HepG2 (cell line): Measurements from ENCODE around the gene DCAF15. TPM values are rescaled to one million over a fixed set of nuclear protein-coding genes. Genes with fewer than 3 reads are reported as not detected.

Source experiments
- ATAC-seq: fragments of 200-7000 bp; cut with Tn5 transposase; 3 replicates; pipeline ENCODE4 v1.9.1; 2020; ENCODE audit warnings: mild to moderate bottlenecking, moderate library complexity
- BruUV-seq: library from RNA; stranded (reverse); fragments of 400-500 nt; replicated peaks from 2 replicates; lab custom pipeline; 2021; lab: Mats Ljungman, UMichigan
- CTCF ChIA-PET: fragments of 300-600 bp; formaldehyde crosslinking; extraction: SDS; loops from one replicate; lab custom pipeline; 2021; ENCODE audit warnings: low total read pairs, inconsistent platforms, low intra/inter-chr PET ratio; lab: Yijun Ruan, JAX
- POLR2A ChIA-PET: fragments of 350-600 bp; sonication (Branson Sonifier 250); formaldehyde crosslinking; loops from one replicate; lab custom pipeline; 2020; ENCODE audit warnings: antibody characterized with exemption, inconsistent platforms; lab: Yijun Ruan, JAX
- DNase-seq: peaks from one replicate; pipeline ENCODE4 v3.0.0-alpha.2; 2015; ENCODE audit warnings: low spot score
- FAIRE-seq: peaks from 3 replicates; lab custom pipeline; 2011; peaks lifted over from hg19 to GRCh38; lab: Jason Lieb, UNC
- H2AFZ ChIP-seq: one replicate; pipeline ENCODE4 v1.6.1; 2011; ENCODE audit warnings: low read length, inconsistent platforms
- H3K27ac ChIP-seq: fragments of 300-600 bp; 3 replicates; pipeline ENCODE4 v1.8.0; 2011; ENCODE audit warnings: mixed run types, mild to moderate bottlenecking, mixed read lengths, low read length, inconsistent platforms; ENCODE audit not compliant: insufficient read depth; ENCODE audit errors: extremely low read length
- H3K27me3 ChIP-seq, 2 experiments: fragments of 200-600 bp in 1 of 2; 2 replicates in 1 of 2; 3 replicates in 1 of 2; pipeline versions ENCODE4 v1.6.0 to v1.8.0; 2011; ENCODE audit warnings: low read length in 2 of 2, mild to moderate bottlenecking in 2 of 2, moderate library complexity in 2 of 2, inconsistent platforms in 1 of 2; ENCODE audit not compliant: insufficient read depth in 2 of 2, control insufficient read depth in 1 of 2
- H3K36me3 ChIP-seq, 2 experiments: fragments of 200-600 bp in 1 of 2; replicated peaks in 1 of 2; 2 replicates in 1 of 2; 3 replicates in 1 of 2; pipeline versions ENCODE4 v1.5.1 to v1.8.0; 2011; ENCODE audit warnings: low read length in 2 of 2, inconsistent platforms in 1 of 2; ENCODE audit not compliant: insufficient read depth in 2 of 2, control insufficient read depth in 1 of 2
- H3K4me1 ChIP-seq: 2 replicates; pipeline ENCODE4 v1.5.1; 2012; ENCODE audit warnings: low read length, inconsistent platforms; ENCODE audit not compliant: insufficient read depth
- H3K4me2 ChIP-seq: 2 replicates; pipeline ENCODE4 v1.6.0; 2011; ENCODE audit warnings: low read depth, low read length, inconsistent platforms
- H3K4me3 ChIP-seq, 3 experiments: fragments of 200-600 bp in 1 of 3; sonication (generic), shearing (Covaris generic) in 1 of 3; replicated peaks in 1 of 3; 2 replicates each; pipeline ENCODE4 v1.5.1; 2011 to 2016; ENCODE audit warnings: low read length in 3 of 3, inconsistent platforms in 2 of 3, low read depth in 2 of 3, mild to moderate bottlenecking in 2 of 3, control low read depth in 1 of 3, mixed read lengths in 1 of 3; ENCODE audit not compliant: insufficient read depth in 1 of 3
- H3K79me2 ChIP-seq: one replicate; pipeline ENCODE4 v1.6.1; 2011; ENCODE audit warnings: low read length, inconsistent platforms; ENCODE audit not compliant: insufficient read depth
- H3K9ac ChIP-seq: 2 replicates; pipeline ENCODE4 v1.6.0; 2011; ENCODE audit warnings: mild to moderate bottlenecking, low read depth, low read length, inconsistent platforms; ENCODE audit not compliant: insufficient read depth
- H3K9me3 ChIP-seq: 2 replicates; pipeline ENCODE4 v1.5.1; 2012; ENCODE audit warnings: mild to moderate bottlenecking, low read length
- H4K20me1 ChIP-seq: 2 replicates; pipeline ENCODE4 v1.6.0; 2011; ENCODE audit warnings: inconsistent platforms, mild to moderate bottlenecking, low read length, moderate library complexity; ENCODE audit not compliant: insufficient read depth
- AKNA ChIP-seq: sonication (generic); formaldehyde crosslinking; IDR thresholded peaks from 2 replicates; pipeline ENCODE4 v1.4.0; 2020; ENCODE audit warnings: missing genetic modification reagents, borderline replicate concordance
- ERF ChIP-seq: IDR thresholded peaks from 2 replicates; pipeline ENCODE4 v1.6.1; 2018; ENCODE audit warnings: missing biosample characterization, missing genetic modification reagents
- GZF1 ChIP-seq: sonication (generic); formaldehyde crosslinking; IDR thresholded peaks from 2 replicates; pipeline ENCODE4 v1.5.1; 2020; ENCODE audit warnings: mild to moderate bottlenecking, missing genetic modification reagents
- MIXL1 ChIP-seq: IDR thresholded peaks from 2 replicates; pipeline ENCODE4 v1.6.1; 2016
- RBM22 ChIP-seq: fragments of 200-400 bp; formaldehyde crosslinking; optimal IDR thresholded peaks from 2 replicates; pipeline ENCODE3; 2017; ENCODE audit warnings: mild to moderate bottlenecking, low read length, moderate library complexity
- TBL1XR1 ChIP-seq: fragments of 150-350 bp; IDR thresholded peaks from 2 replicates; pipeline ENCODE4 v1.6.1; 2014; ENCODE audit warnings: borderline replicate concordance, low read length; ENCODE audit not compliant: partially characterized antibody
- ZHX1 ChIP-seq: sonication (generic); formaldehyde crosslinking; IDR thresholded peaks from 2 replicates; pipeline ENCODE4 v1.8.1; 2022; ENCODE audit warnings: low read depth, mild to moderate bottlenecking, missing genetic modification reagents
- WGBS: methylation state at CpG from one replicate; pipeline ENCODE4 v1.1.6; 2017; ENCODE audit warnings: low lambda C conversion rate; 5-methylcytosine and 5-hydroxymethylcytosine counted together
- in situ Hi-C: cut with HindIII; loops from 2 replicates; pipeline ENCODE4 v1.10.0; 2017; ENCODE audit warnings: low pct_unique_long_range_greater_than_20kb; ENCODE audit not compliant: extremely low pct_ligation_motif_present
- intact Hi-C: fragments of 100-400 bp; cut with micrococcal nuclease; formaldehyde crosslinking; loops from one replicate; pipeline ENCODE4 v1.10.0; 2022; ENCODE audit not compliant: unreplicated experiment
- polyA plus RNA-seq, 8 experiments: library from polyadenylated mRNA; depleted of rRNA in 3 of 8; stranded (reverse) in 7 of 8; unstranded in 1 of 8; fragments of >200 nt; fragmentation: Illumina TruSeq in 4 of 8; extraction: Trizol in 4 of 8; gene quantifications; 2 replicates each; pipeline versions ENCODE4 v1.2.1 to v1.2.3, GENCODE V29; 2011 to 2016; ENCODE audit warnings: low read depth in 4 of 8, missing spikeins in 1 of 8, mixed read lengths in 1 of 8; ENCODE audit not compliant: insufficient read depth in 1 of 8
- total RNA-seq, 5 experiments: library from RNA; depleted of rRNA; stranded (reverse); fragments of >200 nt; fragmentation: Illumina TruSeq; extraction: Trizol; gene quantifications; 2 replicates each; pipeline ENCODE4 v1.2.3, GENCODE V29; 2016; ENCODE audit warnings: low read depth in 1 of 5
- TF ChIP-seq, protein P1 (sequence below), 2 experiments: sonication (generic) in 1 of 2; formaldehyde crosslinking in 1 of 2; IDR thresholded peaks; 2 replicates each; pipeline versions ENCODE4 v1.6.1 to v1.9.0; 2014 to 2022; ENCODE audit warnings: antibody characterized with exemption in 1 of 2, borderline replicate concordance in 1 of 2, inconsistent platforms in 1 of 2, low read depth in 1 of 2, missing genetic modification reagents in 1 of 2

DCAF15 gene
- total and polyA plus RNA-seq, 2 of the 13 experiments (the other 11 are each of a cell fraction or from before 2014, with no cell fraction given), result 13.6 to 14.0 TPM

- intact Hi-C loops (no loop called here), in situ Hi-C loops (loop anchor here (5.0 kb wide), 1 partner anchor 72 kb away; no protein-coding TSS in a partner anchor)
- peaks cover 10% of the 10 kb centered on the region for H3K4me1 ChIP-seq
- no peaks in the 10 kb centered on the region; a peak in 1 of 5 replicates for H3K27me3 ChIP-seq
- H3K4me2 ChIP-seq, result no peak overlapping the region
- no peak for FAIRE-seq
- no peak overlapping the region for H3K9ac ChIP-seq
- peak overlapping the region in 1 of 3 experiments; percentile 4; a peak in 1 of 6 replicates for H3K4me3 ChIP-seq
- DNase-seq, result no peak
- ChIA-PET POLR2A (no interaction called here), CTCF (no interaction called here)
- peaks cover 13 to 38% of the 10 kb centered on the region in 2 experiments; a peak in 4 of 5 replicates for H3K36me3 ChIP-seq
- no peak overlapping the region for H2AFZ ChIP-seq
- no peaks in the 10 kb centered on the region for H4K20me1 ChIP-seq
- H3K27ac ChIP-seq, result no peak overlapping the region
- BruUV-seq, result no TSS peak
- 92% methylated on average over 9 of the region's 15 CpGs for WGBS
- H3K79me2 ChIP-seq, result peaks cover 14% of the 10 kb centered on the region
- H3K9me3 ChIP-seq, result no peaks in the 10 kb centered on the region
- no peak for ATAC-seq
- TF ChIP-seq RBM22, result no peak
- TF ChIP-seq GZF1 (CRISPR knock-in tag), result no peak
- TF ChIP-seq MIXL1 (CRISPR knock-in tag), result no peak
- no peak for TF ChIP-seq AKNA
- TF ChIP-seq ZHX1, result no peak
- TF ChIP-seq, protein P1, sequence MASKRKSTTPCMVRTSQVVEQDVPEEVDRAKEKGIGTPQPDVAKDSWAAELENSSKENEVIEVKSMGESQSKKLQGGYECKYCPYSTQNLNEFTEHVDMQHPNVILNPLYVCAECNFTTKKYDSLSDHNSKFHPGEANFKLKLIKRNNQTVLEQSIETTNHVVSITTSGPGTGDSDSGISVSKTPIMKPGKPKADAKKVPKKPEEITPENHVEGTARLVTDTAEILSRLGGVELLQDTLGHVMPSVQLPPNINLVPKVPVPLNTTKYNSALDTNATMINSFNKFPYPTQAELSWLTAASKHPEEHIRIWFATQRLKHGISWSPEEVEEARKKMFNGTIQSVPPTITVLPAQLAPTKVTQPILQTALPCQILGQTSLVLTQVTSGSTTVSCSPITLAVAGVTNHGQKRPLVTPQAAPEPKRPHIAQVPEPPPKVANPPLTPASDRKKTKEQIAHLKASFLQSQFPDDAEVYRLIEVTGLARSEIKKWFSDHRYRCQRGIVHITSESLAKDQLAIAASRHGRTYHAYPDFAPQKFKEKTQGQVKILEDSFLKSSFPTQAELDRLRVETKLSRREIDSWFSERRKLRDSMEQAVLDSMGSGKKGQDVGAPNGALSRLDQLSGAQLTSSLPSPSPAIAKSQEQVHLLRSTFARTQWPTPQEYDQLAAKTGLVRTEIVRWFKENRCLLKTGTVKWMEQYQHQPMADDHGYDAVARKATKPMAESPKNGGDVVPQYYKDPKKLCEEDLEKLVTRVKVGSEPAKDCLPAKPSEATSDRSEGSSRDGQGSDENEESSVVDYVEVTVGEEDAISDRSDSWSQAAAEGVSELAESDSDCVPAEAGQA (IDR thresholded peaks at IDR 0.05; ENCODE audit: low read depth), result no peak
- TF ChIP-seq, protein P1 (CRISPR knock-in tag; IDR thresholded peaks at IDR 0.05; ENCODE audit: borderline replicate concordance), result no peak
- TF ChIP-seq ERF (CRISPR knock-in tag), result no peak
- TF ChIP-seq TBL1XR1, result no peak
Measured at GRCh38 chr19:13954185-13954584, 1.9 kb downstream of the DCAF15 start.
